Hematopoietic multipotent progenitor cell treated with erythropoietin and hydrocortisone succinate and interleukin-3 and kit ligand, for 4 days (in vitro differentiated cells): Measurements from ENCODE around the gene OLA1.

ENCODE experiments used
- DNase-seq: peaks from one replicate; pipeline ENCODE4 v3.0.0-alpha.2; 2015

The OLA1 gene

DNA sequence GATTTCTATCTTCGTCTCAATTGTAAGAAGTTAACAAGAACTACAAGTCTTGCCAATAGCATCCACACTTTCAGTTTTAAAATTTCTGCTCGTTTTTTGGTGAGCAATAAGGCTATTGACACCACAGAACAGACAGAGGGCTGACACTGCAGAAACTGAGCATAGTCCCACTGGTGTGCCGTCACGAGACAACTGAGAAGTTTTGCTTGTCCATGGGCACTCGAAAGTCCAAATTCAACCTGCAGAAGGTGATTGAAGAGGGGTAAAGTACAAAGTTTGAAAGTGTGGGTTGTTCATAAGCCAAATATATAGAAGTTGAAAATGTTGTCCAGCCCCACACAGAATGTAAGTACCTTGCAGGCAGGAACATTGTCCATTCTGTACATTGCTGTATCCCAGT, 219.4 kb downstream of the OLA1 start:
- DNase-seq = no peak

DNA sequence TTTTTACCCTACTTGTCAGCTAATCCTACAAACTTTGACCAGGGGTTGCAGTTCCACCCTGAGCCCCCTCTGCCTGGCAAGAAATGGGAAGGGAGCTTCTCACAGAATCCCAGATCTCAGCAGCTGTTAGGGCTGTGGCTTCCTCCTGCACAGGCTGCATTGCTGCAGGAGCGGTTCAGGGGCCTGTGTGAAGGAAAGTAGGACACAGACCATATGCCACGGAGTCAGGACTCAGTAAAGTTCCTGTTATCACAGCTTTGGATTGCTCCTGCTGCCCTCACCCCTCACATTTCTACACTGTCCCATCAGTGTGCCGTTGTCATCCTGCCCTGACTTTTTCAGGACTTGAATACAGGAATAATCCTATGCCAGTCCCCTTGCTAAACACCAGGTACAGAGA, 220.4 kb downstream of the OLA1 start:
- DNase-seq = no peak

DNA sequence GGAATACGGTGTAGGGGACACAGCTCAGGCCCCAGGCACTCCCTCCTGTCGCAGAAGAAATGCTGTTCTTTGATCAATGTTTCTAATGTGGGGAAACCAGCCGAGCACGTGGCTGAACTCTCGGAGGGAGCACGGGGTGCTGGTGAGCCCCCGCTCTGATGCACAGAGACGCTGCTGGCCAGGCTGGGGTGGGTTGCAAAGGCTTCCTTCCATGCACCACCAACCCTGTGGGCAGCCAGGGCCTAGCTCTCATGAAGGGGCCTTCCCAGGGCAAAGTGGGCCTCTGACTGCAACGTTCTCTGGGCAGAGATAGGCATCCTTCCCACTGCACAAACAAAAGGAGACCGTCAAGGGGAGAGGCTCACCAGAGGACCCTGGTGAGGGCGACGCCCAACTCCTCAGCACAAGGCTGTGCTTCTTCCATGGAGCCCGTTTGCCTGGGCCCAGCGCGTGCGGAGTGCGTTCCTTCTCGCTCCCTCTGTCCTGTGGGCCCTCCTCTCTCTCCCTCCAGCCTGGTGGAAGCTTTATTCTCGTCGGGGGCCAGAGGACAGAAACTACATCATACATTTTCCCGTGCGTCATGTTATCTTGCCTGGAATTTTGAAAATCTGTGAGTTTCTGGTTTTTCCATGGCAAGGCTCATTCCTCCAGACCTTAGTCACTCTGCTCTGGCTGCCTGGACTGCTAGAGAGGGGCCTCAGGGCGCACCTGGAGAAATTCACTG, 222.0 kb downstream of the OLA1 start:
- peak; percentile 19 for DNase-seq

- peak; percentile 50 for DNase-seq
Measured at GRCh38 chr2:174025271-174026121, 222.8 kb downstream of the OLA1 start.

DNA sequence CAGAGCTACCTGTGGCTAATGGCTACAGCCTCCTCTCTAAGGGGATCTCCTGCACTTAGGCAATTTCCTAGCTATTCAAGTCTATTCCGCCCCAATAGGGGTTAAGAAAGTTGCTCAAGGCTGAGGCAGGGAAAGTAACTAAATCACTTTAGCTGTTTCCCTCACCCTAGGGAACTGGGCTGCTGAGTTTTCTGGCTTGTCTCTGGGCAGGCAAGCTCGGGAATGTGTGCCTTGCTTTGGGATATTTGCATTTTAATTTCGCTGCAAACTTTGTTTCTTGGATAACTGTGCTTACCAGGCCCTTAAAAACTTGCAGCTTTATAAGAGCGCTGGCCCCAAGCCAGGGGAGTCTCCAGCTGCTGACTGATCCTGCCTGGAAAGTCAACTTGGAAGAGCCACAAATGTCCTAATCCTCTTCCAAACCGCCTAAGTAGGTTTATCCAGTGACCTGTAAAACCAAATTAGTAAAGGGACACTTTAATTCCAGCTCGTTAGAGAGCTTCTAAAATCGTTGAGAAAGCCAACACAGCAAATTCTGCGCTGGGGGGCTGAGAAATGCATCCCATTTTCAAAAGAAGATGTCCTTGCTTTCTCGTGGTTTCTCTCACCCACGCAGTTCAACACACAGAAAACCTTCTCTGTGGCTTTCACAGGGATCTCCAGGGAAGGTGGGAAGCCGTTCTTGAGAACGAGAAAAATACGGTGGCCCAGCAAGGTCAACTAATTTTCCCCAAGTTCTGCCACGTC, 223.6 kb downstream of the OLA1 start:
- peak; percentile 22 for DNase-seq

DNA sequence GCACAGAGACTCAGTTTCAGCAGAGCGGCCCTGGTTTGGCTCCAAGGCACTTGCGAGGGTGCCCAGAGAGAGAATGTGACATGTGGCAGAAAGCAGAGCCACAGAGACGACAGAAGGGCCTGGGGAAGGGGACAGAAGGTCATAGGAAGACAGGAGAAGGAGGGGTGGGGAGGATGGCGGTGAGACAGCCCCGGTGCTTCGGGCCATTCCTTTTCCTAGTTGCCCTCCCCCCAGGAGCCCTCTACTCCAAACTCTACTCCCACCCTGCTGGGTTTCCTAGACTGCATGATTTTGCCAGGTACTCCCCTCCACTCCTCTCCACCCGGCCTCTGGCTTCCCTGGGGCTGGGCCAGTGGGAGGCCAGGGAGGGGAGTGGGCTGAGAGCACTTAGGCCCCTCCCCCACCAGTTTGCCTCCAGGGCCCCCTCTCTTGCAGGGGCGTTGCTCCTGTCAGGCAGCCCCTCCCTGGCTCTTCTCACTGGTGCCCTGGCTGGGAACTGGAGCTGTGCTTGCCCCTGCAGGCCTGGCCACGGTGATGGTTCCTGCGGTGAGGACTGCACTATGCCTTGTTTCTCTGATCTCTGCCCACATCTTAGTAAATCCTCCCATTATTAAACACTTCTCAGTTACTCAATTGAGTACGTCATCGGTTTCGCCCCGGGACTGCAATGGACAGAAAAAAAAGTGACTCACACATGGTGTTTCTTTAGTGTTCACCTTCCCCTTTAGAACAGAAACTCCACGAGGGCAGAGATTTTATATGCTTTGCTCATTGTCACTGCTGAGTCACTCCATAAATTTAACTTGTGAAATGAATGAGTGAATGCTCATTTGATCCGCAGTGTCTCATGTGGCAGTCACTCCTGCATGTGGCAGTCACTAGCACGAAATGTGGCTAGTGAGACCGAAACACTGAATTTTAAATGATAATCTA, 224.5 kb downstream of the OLA1 start:
- DNase-seq = no peak
